K562 (cell line): ENCODE measurements around the gene OR2V1. TPM values are rescaled to one million over a fixed set of nuclear protein-coding genes. Genes with fewer than 3 reads are reported as not detected.
"Not testable (repeated sequence)": the region's sequence is repeated elsewhere in the genome, so short reads cannot be mapped to it uniquely, and the experiment has no call there.

Source experiments
- ATAC-seq: fragments of 200-7000 bp; cut with Tn5 transposase; 3 replicates; pipeline ENCODE4 v1.9.1; 2020; ENCODE audit warnings: moderate library complexity
- BruUV-seq: library from RNA; stranded (reverse); fragments of 400-500 nt; replicated peaks from 2 replicates; lab custom pipeline; 2021; lab: Mats Ljungman, UMichigan
- CTCF ChIA-PET: fragments of 300-600 bp; formaldehyde crosslinking; extraction: SDS; loops from one replicate; lab custom pipeline; 2021; ENCODE audit warnings: low intra/inter-chr PET ratio; lab: Yijun Ruan, JAX
- POLR2A ChIA-PET: fragments of 300-600, 350-650 bp; sonication (Branson Sonifier 250); formaldehyde crosslinking; extraction: SDS; loops from one replicate; lab custom pipeline; 2021; ENCODE audit warnings: antibody characterized with exemption, inconsistent platforms; lab: Yijun Ruan, JAX
- DNase-seq, 4 experiments: peaks; one replicate each; pipeline versions ENCODE4 v3.0.0 to v3.0.0-alpha.2; 2011 to 2018; ENCODE audit warnings: low spot score in 3 of 4, mixed read lengths in 3 of 4; ENCODE audit errors: extremely low read depth in 1 of 4
- FAIRE-seq: peaks from 2 replicates; lab custom pipeline; 2011; peaks lifted over from hg19 to GRCh38; lab: Jason Lieb, UNC
- H2AFZ ChIP-seq: 2 replicates; pipeline ENCODE4 v1.6.0; 2011; ENCODE audit warnings: low read depth, low read length, control low read depth, inconsistent platforms
- H3K27ac ChIP-seq: fragments of 200-600 bp; 3 replicates; pipeline ENCODE4 v1.8.0; 2011; ENCODE audit warnings: low read depth, mild to moderate bottlenecking, control low read depth, inconsistent platforms, low read length, moderate library complexity, mixed read lengths; ENCODE audit errors: extremely low read depth
- H3K27me3 ChIP-seq, 2 experiments: fragments of 300-600 bp in 1 of 2; 2 replicates in 1 of 2; 3 replicates in 1 of 2; pipeline versions ENCODE4 v1.6.0 to v1.8.0; 2011; ENCODE audit warnings: inconsistent platforms in 2 of 2, low read length in 2 of 2, mild to moderate bottlenecking in 1 of 2, mixed read lengths in 1 of 2, moderate library complexity in 1 of 2; ENCODE audit not compliant: control insufficient read depth in 2 of 2, insufficient read depth in 2 of 2
- H3K36me3 ChIP-seq: fragments of 300-600 bp; 3 replicates; pipeline ENCODE4 v1.8.0; 2011; ENCODE audit warnings: mild to moderate bottlenecking, low read length, inconsistent platforms; ENCODE audit not compliant: control insufficient read depth, insufficient read depth
- H3K4me1 ChIP-seq, 2 experiments: fragments of 200-600 bp in 1 of 2; replicated peaks in 1 of 2; 2 replicates in 1 of 2; 3 replicates in 1 of 2; pipeline versions ENCODE4 v1.5.1 to v1.8.0; 2011; ENCODE audit warnings: inconsistent platforms in 2 of 2, low read length in 2 of 2, mild to moderate bottlenecking in 1 of 2, mixed read lengths in 1 of 2, moderate library complexity in 1 of 2; ENCODE audit not compliant: control insufficient read depth in 2 of 2, insufficient read depth in 2 of 2
- H3K4me2 ChIP-seq: 2 replicates; pipeline ENCODE4 v1.6.1; 2011; ENCODE audit warnings: low read length, control low read depth, inconsistent platforms, mixed read lengths; ENCODE audit not compliant: insufficient read depth
- H3K4me3 ChIP-seq: fragments of 200-600 bp; sonication (generic), shearing (Covaris generic); 2 replicates; pipeline ENCODE4 v1.5.1; 2016; ENCODE audit warnings: control low read depth, inconsistent platforms
- H3K79me2 ChIP-seq: fragments of 200-600 bp; 3 replicates; pipeline ENCODE4 v1.8.0; 2011; ENCODE audit warnings: low read length, inconsistent platforms; ENCODE audit not compliant: control insufficient read depth, insufficient read depth
- H3K9ac ChIP-seq, 2 experiments: 2 replicates each; pipeline versions ENCODE4 v1.6.0 to v1.6.1; 2011; ENCODE audit warnings: low read depth in 2 of 2, low read length in 2 of 2, control low read depth in 1 of 2, inconsistent platforms in 1 of 2, mild to moderate bottlenecking in 1 of 2, mixed read lengths in 1 of 2; ENCODE audit not compliant: insufficient read depth in 1 of 2
- H3K9me1 ChIP-seq: one replicate; pipeline ENCODE4 v1.6.0; 2011; ENCODE audit warnings: inconsistent platforms, mild to moderate bottlenecking, low read length, moderate library complexity; ENCODE audit not compliant: control insufficient read depth, insufficient read depth
- H3K9me3 ChIP-seq: replicated peaks from 2 replicates; pipeline ENCODE4 v1.5.1; 2011; ENCODE audit warnings: low read depth, low read length, inconsistent platforms; ENCODE audit not compliant: control insufficient read depth, insufficient read depth
- H4K20me1 ChIP-seq: replicated peaks from 2 replicates; pipeline ENCODE4 v1.6.1; 2011; ENCODE audit warnings: low read length, inconsistent platforms, mixed read lengths; ENCODE audit not compliant: control insufficient read depth, insufficient read depth
- BCOR ChIP-seq: fragments of 450-650 bp; IDR thresholded peaks from 2 replicates; pipeline ENCODE4 v1.6.1; 2016
- EGR1 ChIP-seq: fragments of 450-650 bp; conservative IDR thresholded peaks from 2 replicates; pipeline ENCODE4 v1.6.1; 2017; ENCODE audit warnings: mild to moderate bottlenecking
- KLF13 ChIP-seq: fragments of 450-650 bp; IDR thresholded peaks from 2 replicates; pipeline ENCODE4 v1.6.1; 2016; ENCODE audit warnings: missing genetic modification characterization, low read depth, mild to moderate bottlenecking, missing compliant biosample characterization, moderate library complexity, borderline replicate concordance
- MEF2D ChIP-seq: conservative IDR thresholded peaks from 2 replicates; pipeline ENCODE4 v1.6.1; 2016; ENCODE audit warnings: low read depth, missing genetic modification characterization, missing compliant biosample characterization
- PTRF ChIP-seq: fragments of 450-650 bp; IDR thresholded peaks from 2 replicates; pipeline ENCODE4 v1.6.1; 2016; ENCODE audit warnings: mild to moderate bottlenecking, missing genetic modification characterization, missing compliant biosample characterization
- RFX1 ChIP-seq: fragments of 450-650 bp; IDR thresholded peaks from 2 replicates; pipeline ENCODE4 v1.6.1; 2016; ENCODE audit warnings: mild to moderate bottlenecking, moderate library complexity
- SMAD2 ChIP-seq: fragments of 150-350 bp; IDR thresholded peaks from 2 replicates; pipeline ENCODE4 v1.6.1; 2014; ENCODE audit warnings: low read depth, mild to moderate bottlenecking, low read length
- STAT5A ChIP-seq: IDR thresholded peaks from 2 replicates; pipeline ENCODE4 v1.6.1; 2012; ENCODE audit warnings: low read length, inconsistent platforms, borderline replicate concordance
- TBL1XR1 ChIP-seq, 2 experiments: IDR thresholded peaks; 2 replicates each; pipeline ENCODE4 v1.6.1; 2012; ENCODE audit warnings: improper control_type of control experiment in 2 of 2, low read length in 2 of 2, mild to moderate bottlenecking in 1 of 2
- WGBS: fragments of 100-300 bp; shearing (Covaris generic); methylation state at CpG from one replicate; pipeline ENCODE4 v1.1.6; 2016; ENCODE audit warnings: low coverage, mixed read lengths; ENCODE audit not compliant: insufficient coverage; ENCODE audit errors: missing lambda C conversion rate; 5-methylcytosine and 5-hydroxymethylcytosine counted together
- in situ Hi-C: fragments of 300-500 bp; cut with MboI; formaldehyde crosslinking; loops from 4 replicates; pipeline ENCODE4 v1.15.0; 2018; ENCODE audit warnings: inconsistent platforms, mixed read lengths
- intact Hi-C: fragments of 100-400 bp; cut with micrococcal nuclease; formaldehyde crosslinking; loops from 2 replicates; pipeline ENCODE4 v1.14.2; 2022
- polyA plus RNA-seq, 8 experiments: library from polyadenylated mRNA; depleted of rRNA in 4 of 8; stranded (reverse) in 5 of 8; unstranded in 3 of 8; fragments of >200 nt; fragmentation: Nextera tagmentation in 2 of 8; fragmentation: Illumina TruSeq in 1 of 8; extraction: Ambion mirVana in 2 of 8; extraction: Trizol in 1 of 8; gene quantifications; 2 replicates each; pipeline versions ENCODE4 v1.2.1 to v1.2.3, GENCODE V29; 2011 to 2014; ENCODE audit warnings: inconsistent platforms in 1 of 8, missing spikeins in 1 of 8
- total RNA-seq, 7 experiments: library from RNA; depleted of rRNA in 6 of 7; stranded (reverse); fragments of >200 nt in 6 of 7; fragmentation: Illumina TruSeq in 2 of 7; extraction: Trizol in 2 of 7; gene quantifications; 2 replicates each; pipeline versions ENCODE4 v1.2.1 to v1.2.3, GENCODE V29; 2011 to 2021; ENCODE audit warnings: low replicate concordance in 1 of 7
- TF ChIP-seq, protein P1 (sequence below): fragments of 450-650 bp; IDR thresholded peaks from 2 replicates; pipeline ENCODE4 v1.6.1; 2016
- TF ChIP-seq, protein P2 (sequence below): fragments of 450-650 bp; conservative IDR thresholded peaks from 2 replicates; pipeline ENCODE4 v1.6.1; 2016; ENCODE audit warnings: missing genetic modification characterization, low read depth, mild to moderate bottlenecking, missing compliant biosample characterization, moderate library complexity

Gene OR2V1
- total and polyA plus RNA-seq, 9 of the 15 experiments (the other 6 are each of a cell fraction or from before 2014, with no cell fraction given): 0.04 to 0.28 (median 0.15) TPM; not detected in 5

DNA sequence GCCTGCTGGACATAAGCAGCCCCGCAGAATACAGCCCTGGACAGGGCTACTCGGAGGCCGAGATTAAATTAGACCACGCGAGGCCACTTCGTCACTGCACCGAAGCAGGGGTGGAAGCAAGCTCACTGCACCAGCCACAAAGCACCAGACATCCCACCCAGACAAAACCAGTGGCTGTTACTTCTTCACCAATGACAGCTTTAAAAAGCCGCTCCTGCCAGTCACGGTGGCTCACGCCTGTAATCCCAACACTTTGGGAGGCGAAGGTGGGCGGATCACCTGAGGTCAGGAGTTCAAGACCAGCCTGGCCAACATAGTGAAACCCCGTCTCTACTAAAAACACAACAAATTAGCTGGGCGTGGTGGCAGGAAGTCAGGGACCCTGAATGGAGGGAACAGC lies 46.6 kb upstream of the OR2V1 start:
- CTCF ChIA-PET: not testable (repeated sequence)
- TF ChIP-seq BCOR (peak; percentile 11; the same call in 1 of the 2 replicates), EGR1 (peak; percentile 76)
- TF ChIP-seq, all 486 proteins: peak for 2; not testable (repeated sequence) for 484
- WGBS: 50% methylated on average over 13 of the region's 14 CpGs
- H3K4me3 ChIP-seq, H3K36me3 ChIP-seq, H3K27me3 ChIP-seq, intact Hi-C loops, DNase-seq, FAIRE-seq, H3K9me3 ChIP-seq, ATAC-seq, H3K9me1 ChIP-seq, BruUV-seq, in situ Hi-C loops, H3K27ac ChIP-seq, H3K79me2 ChIP-seq, H3K4me2 ChIP-seq, H4K20me1 ChIP-seq: not testable (repeated sequence)
- H2AFZ ChIP-seq: peak overlapping the region; percentile 25
- POLR2A ChIA-PET: interaction anchor here (0.5 to 1.1 kb wide), 4 partner anchors 9 to 150 kb away, joined by 3 read pairs; no protein-coding TSS in a partner anchor
- peaks cover 7 to 31% of the 10 kb centered on the region in 2 experiments; a peak in 4 of 5 replicates for H3K4me1 ChIP-seq
- peak overlapping the region in 1 of 2 experiments; percentile 76; a peak in 2 of 4 replicates for H3K9ac ChIP-seq

- in situ Hi-C loops (no loop called here), intact Hi-C loops (no loop called here)
- WGBS: 21% methylated on average over 3 of the region's 3 CpGs
- ATAC-seq (no peak; the same call in 2 of the 3 replicates), DNase-seq (peak in 1 of 4 experiments; percentile 71), FAIRE-seq (no peak)
- Histone ChIP-seq H3K27ac (0 out of 3 replicates have a peak overlapping the region, but pooled peaks have one; percentile 6), H3K9me1 (no peaks in the 10 kb centered on the region), H3K4me3 (no peak overlapping the region), H4K20me1 (no peaks in the 10 kb centered on the region), H3K4me1 (peaks cover 7 to 32% of the 10 kb centered on the region in 2 experiments; a peak in 4 of 5 replicates), H3K27me3 (no peaks in the 10 kb centered on the region), H3K9me3 (no peaks in the 10 kb centered on the region), H3K9ac (no peak overlapping the region), H3K36me3 (no peaks in the 10 kb centered on the region), H3K4me2 (no peak overlapping the region), H3K79me2 (no peaks in the 10 kb centered on the region), H2AFZ (no peak overlapping the region)
- BruUV-seq: no TSS peak
- ChIA-PET POLR2A (interaction anchor here (0.6 to 1.9 kb wide), 4 partner anchors 8 to 15 kb away, joined by 3 to 5 read pairs (median 4); no protein-coding TSS in a partner anchor), CTCF (interaction anchor here (0.6 kb wide), 1 partner anchor 10 kb away, joined by 3 read pairs; no protein-coding TSS in a partner anchor)
- TF ChIP-seq MEF2D (tag) (0 out of 2 replicates have a peak, but pooled peaks have one; percentile 60), STAT5A (peak; percentile 91), TBL1XR1 (IDR thresholded peaks at IDR 0.05; ENCODE audit: low read length in 2 of 2) (no peak), KLF13 (tag) (0 out of 2 replicates have a peak, but pooled peaks have one; percentile 43), PTRF (tag) (peak; percentile 73), RFX1 (peak; percentile 75), SMAD2 (no peak)
- TF ChIP-seq, protein P1, sequence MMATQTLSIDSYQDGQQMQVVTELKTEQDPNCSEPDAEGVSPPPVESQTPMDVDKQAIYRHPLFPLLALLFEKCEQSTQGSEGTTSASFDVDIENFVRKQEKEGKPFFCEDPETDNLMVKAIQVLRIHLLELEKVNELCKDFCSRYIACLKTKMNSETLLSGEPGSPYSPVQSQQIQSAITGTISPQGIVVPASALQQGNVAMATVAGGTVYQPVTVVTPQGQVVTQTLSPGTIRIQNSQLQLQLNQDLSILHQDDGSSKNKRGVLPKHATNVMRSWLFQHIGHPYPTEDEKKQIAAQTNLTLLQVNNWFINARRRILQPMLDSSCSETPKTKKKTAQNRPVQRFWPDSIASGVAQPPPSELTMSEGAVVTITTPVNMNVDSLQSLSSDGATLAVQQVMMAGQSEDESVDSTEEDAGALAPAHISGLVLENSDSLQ: peak; percentile 37; the same call in 1 of the 2 replicates
- TF ChIP-seq, protein P2, sequence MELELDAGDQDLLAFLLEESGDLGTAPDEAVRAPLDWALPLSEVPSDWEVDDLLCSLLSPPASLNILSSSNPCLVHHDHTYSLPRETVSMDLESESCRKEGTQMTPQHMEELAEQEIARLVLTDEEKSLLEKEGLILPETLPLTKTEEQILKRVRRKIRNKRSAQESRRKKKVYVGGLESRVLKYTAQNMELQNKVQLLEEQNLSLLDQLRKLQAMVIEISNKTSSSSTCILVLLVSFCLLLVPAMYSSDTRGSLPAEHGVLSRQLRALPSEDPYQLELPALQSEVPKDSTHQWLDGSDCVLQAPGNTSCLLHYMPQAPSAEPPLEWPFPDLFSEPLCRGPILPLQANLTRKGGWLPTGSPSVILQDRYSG (tag): peak; percentile 75
Measured at GRCh38 chr5:181176254-181176952, 45.4 kb upstream of the OR2V1 start.
